Measurements from ENCODE around the gene MSGN1.
A peak's percentile ranks its signal among the peaks of the same experiment; 100 is the strongest.

Gene MSGN1

GRCh38 chr2:17816396-17817245, at the start of gene MSGN1:
TSS of gene MSGN1 (plus strand) at chr2:17816460. CDS start at chr2:17816519, 59 bp downstream.
- DNase-seq (ENCODE audit: low read depth, low spot score): no peak
- peak within 1 kb of the TSS; percentile 94 for H3K27ac ChIP-seq

GRCh38 chr2:17768894-17769293, 47.4 kb upstream of the MSGN1 start:
- no peak overlapping the region for H3K27ac ChIP-seq
- DNase-seq (ENCODE audit: low read depth, low spot score): no peak

- no peak for DNase-seq (ENCODE audit: low read depth, low spot score)
- H3K27ac ChIP-seq: no peak overlapping the region
Observed at GRCh38 chr2:17771956-17772355, 44.3 kb upstream of the MSGN1 start.

- no peak for DNase-seq (ENCODE audit: low read depth, low spot score)
- H3K27ac ChIP-seq: no peak overlapping the region
Observed at GRCh38 chr2:17772532-17772931, 43.7 kb upstream of the MSGN1 start.

- no peak overlapping the region for H3K27ac ChIP-seq
- DNase-seq (ENCODE audit: low read depth, low spot score): no peak
Observed at GRCh38 chr2:17780546-17780945, 35.7 kb upstream of the MSGN1 start.

- no peak overlapping the region for H3K27ac ChIP-seq
- no peak for DNase-seq (ENCODE audit: low read depth, low spot score)
Observed at GRCh38 chr2:17781482-17781881, 34.8 kb upstream of the MSGN1 start.

- no peak overlapping the region for H3K27ac ChIP-seq
- no peak for DNase-seq (ENCODE audit: low read depth, low spot score)
Observed at GRCh38 chr2:17786727-17787126, 29.5 kb upstream of the MSGN1 start.

- no peak overlapping the region for H3K27ac ChIP-seq
- no peak for DNase-seq (ENCODE audit: low read depth, low spot score)
Observed at GRCh38 chr2:17788773-17789172, 27.5 kb upstream of the MSGN1 start.

- no peak overlapping the region for H3K27ac ChIP-seq
- DNase-seq (ENCODE audit: low read depth, low spot score): no peak
Observed at GRCh38 chr2:17790536-17790935, 25.7 kb upstream of the MSGN1 start.

- DNase-seq (ENCODE audit: low read depth, low spot score): no peak
- H3K27ac ChIP-seq: no peak overlapping the region
Observed at GRCh38 chr2:17791121-17791816, 25.0 kb upstream of the MSGN1 start.

- H3K27ac ChIP-seq: no peak overlapping the region
- no peak for DNase-seq (ENCODE audit: low read depth, low spot score)
Observed at GRCh38 chr2:17791817-17792130, 24.5 kb upstream of the MSGN1 start.

GRCh38 chr2:17792515-17792914, 23.7 kb upstream of the MSGN1 start:
- H3K27ac ChIP-seq: no peak overlapping the region
- DNase-seq (ENCODE audit: low read depth, low spot score): no peak

GRCh38 chr2:17793296-17793695, 23.0 kb upstream of the MSGN1 start:
- H3K27ac ChIP-seq: no peak overlapping the region
- DNase-seq (ENCODE audit: low read depth, low spot score): no peak

- no peak for DNase-seq (ENCODE audit: low read depth, low spot score)
- no peak overlapping the region for H3K27ac ChIP-seq
Observed at GRCh38 chr2:17793803-17794354, 22.4 kb upstream of the MSGN1 start.

- H3K27ac ChIP-seq: no peak overlapping the region
- no peak for DNase-seq (ENCODE audit: low read depth, low spot score)
Observed at GRCh38 chr2:17795309-17795708, 21.0 kb upstream of the MSGN1 start.

GRCh38 chr2:17798338-17798737, 17.9 kb upstream of the MSGN1 start:
- no peak for DNase-seq (ENCODE audit: low read depth, low spot score)
- no peak overlapping the region for H3K27ac ChIP-seq

- H3K27ac ChIP-seq: no peak overlapping the region
- no peak for DNase-seq (ENCODE audit: low read depth, low spot score)
Observed at GRCh38 chr2:17799301-17800120, 16.7 kb upstream of the MSGN1 start.

- H3K27ac ChIP-seq: no peak overlapping the region
- no peak for DNase-seq (ENCODE audit: low read depth, low spot score)
Observed at GRCh38 chr2:17800219-17800618, 16.0 kb upstream of the MSGN1 start.

GRCh38 chr2:17800693-17801458, 15.4 kb upstream of the MSGN1 start:
- no peak overlapping the region for H3K27ac ChIP-seq
- no peak for DNase-seq (ENCODE audit: low read depth, low spot score)

- DNase-seq (ENCODE audit: low read depth, low spot score): no peak
- H3K27ac ChIP-seq: no peak overlapping the region
Observed at GRCh38 chr2:17803497-17803896, 12.8 kb upstream of the MSGN1 start.
